Activated CD8-positive, alpha-beta memory T cell treated with anti-CD3 and anti-CD28 coated beads for 48 hours (primary cell): ENCODE data around the gene KCTD1.
"Not testable (repeated sequence)": the region's sequence is repeated elsewhere in the genome, so short reads cannot be mapped to it uniquely, and the experiment has no call there.

Source experiments
- DNase-seq, 3 experiments: peaks; one replicate each; pipeline ENCODE4 v3.0.0-alpha.2; 2020; ENCODE audit warnings: low read depth in 2 of 3, low spot score in 2 of 3

KCTD1 gene

DNA sequence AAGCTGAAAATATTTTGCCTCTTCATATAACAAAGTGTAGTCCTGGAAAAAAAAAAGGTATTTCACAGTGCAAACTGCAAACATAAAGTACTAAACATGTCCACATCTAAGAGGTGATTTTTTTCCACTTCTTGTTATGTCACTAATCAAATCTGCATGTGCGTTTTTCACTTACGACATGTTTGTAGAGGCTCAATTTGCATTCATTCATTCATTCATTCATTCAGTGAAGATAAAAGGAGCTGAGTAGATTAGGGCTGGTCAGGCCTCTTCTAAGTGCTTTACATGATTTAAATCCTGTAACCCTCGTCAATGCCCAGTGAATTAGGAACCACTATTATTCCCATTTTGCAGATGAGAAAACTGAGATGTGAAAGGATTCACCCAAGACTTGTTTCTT, 88.5 kb downstream of the KCTD1 start:
- DNase-seq: no peak

DNA sequence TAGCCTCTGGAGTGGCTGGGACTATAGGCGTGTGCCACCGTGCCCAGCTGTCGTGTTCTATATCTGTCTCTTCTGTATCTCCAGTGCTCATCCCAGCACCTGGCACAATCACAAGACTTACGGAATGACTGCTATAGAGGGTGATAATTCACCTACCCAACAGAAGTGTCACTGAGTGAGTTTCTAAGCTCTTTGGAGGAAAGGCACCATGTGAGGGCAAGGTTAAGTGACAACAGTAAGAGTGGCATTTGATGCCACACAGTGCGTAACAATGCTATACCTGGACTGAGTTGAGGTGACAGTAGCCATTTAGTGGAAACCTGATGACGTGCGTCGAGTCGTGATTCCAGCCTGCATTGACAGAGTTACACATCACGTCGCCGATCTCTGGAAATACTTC, 89.0 kb downstream of the KCTD1 start:
- DNase-seq: no peak

DNA sequence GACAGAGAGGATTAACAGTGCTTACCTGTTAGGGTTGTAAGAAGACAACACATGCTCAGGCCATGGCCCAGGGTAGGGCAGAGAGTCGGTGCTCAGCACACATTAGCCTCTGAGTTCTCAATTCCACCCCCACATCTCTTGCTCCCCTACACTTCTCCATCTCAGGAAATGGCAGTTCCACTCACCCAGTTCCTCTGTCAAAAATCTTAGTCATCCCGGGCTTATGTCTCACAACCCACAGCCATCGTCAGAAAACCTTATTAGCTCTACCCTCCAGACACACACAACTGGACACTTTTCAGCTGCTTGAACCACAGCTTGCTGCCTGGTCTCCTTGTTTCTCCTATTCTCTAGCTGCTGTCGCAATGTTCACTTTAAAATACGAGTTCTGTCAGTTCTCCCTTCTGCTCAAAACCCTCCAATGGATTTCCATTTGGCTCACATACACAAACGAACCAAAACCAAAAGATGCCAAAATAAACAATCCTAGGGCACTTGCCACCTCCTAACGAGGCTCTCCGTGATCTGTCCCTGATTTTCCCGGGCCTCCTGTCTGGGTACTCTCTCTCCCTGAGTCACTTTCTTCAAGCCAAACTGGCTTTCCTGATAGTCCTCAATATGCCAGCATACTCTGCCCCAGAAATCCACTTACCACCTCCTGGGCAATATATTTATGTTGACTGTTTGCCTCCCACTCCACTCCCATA, 89.7 kb downstream of the KCTD1 start:
- no peak for DNase-seq

DNA sequence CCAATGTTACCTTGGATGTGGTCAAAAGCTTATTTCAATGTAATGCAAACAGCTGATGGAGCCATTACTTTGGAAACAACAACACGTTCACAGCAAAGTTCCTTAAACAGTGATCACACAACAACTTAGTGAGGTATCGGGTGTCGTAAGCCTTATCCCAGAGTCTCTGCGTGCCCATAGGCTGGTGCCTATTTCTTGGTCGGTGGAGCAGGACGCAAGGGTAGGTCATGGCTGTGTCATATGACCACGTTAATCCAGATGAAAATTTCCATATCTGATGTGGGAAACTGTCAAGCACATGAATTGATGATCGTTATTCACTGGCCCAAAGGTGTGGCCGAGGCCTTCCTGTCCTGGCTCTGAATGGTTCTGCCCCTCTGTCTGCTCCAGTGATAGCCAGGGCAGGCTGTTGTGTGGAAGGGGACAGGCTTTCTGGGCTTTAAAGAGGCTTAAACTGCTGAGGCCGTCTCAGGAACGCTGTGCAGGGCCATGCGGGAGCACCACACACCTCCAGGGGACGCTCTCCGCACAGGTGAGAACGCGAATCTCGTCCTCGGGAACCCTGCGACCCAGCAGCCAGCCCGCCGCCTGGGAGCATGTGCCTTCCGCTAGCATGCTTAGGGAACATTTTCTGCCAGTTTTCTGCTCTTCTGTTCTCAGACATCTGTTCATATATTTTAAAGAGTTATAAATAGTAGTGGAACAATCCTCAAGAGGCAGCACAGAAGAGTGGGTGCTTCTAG, 90.6 kb downstream of the KCTD1 start:
- DNase-seq: no peak

DNA sequence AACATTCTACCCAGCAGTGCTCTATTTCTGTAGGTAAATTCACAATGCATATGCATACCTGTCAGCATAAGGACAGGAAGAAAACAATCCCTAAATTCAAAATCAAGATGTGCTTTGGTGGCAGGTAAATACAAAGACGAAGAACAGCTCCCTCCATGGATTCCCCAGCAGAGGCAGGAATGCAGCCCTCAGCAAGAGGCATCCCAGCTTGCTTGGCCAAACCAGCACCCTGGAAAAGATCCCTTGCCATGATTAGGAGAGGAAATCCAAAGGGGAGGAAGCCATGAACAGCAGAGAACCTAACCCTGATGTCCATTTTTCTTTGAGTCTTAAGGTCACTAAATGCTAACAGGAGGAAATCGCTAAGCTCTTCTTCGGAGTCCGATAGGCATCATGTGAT, 91.2 kb downstream of the KCTD1 start:
- DNase-seq: no peak

DNA sequence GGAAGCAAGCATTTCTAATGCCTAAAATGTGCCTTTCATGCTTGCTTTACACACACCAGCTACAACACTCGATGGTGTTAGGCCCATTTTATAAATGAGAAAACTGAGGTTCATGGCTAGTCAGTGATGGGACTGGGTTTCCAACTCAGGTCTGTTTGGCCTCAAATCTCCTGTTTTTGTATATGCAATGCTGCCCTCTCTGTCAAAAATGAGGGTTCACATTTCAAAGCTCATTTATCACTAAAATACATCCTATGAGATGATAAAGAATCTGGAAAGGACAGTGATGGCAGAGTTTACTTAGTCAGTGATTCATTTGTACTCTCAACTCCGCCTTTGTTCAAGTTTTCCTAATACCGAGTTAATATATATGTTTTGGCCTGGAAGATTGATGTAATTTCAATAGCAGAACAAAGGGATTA, 92.3 kb downstream of the KCTD1 start:
- DNase-seq: no peak

DNA sequence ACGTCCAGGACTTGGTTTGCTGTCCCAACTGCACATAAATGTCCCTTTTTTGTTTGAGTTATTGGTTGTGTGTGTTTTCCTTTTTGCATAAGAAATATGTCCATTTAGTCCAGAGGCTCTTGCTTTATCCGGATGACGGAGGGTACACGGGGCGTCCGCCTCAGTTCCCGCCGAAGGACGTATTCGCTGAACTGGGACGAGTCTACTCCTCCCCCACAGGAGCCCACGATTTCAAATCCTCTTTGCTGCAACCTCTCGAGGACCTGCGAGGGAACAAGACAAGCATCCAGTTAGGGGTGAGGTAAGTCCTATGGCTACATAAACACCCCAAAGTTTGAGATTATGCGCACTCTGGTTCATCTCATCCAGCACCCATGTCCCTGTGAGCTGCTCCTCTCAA, 92.7 kb downstream of the KCTD1 start:
- DNase-seq: no peak

DNA sequence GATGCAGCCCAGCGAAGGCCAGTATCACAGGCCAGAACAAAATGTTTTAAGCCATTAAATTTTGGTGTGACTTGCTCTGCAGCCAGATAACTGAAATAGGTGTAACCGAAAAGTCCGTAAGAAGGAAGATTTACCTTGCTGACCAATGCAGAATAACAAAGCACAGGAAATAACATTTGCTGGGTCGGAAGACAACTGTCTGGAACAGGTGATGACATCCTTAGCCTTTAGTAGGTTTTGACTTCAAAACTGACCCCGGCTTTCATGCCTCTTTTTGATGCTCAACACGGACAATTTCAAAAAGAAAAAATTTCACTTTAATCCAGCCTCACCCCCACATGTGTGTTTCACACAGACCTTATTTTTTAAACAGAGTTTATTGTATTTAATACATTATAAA, 93.7 kb downstream of the KCTD1 start:
- no peak for DNase-seq

DNA sequence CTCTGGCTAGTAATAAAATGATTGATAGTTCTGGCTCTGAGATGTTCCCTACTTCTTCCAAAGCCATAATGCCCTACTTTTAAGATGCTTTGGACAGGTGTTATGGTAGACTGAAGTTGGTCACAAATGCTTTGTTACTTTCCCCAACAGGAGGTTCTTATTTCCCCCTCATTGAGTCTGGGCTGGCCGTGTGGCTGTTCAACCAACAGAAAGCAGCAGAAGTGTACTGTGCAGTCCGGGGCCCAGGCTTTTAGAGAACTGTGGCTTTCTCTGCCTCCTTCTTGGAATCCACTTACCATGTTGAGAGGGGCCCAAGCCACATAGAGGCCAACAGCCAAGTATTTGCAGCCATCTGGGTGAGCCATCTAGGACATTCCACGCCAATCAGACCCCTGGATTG, 94.2 kb downstream of the KCTD1 start:
- no peak for DNase-seq

DNA sequence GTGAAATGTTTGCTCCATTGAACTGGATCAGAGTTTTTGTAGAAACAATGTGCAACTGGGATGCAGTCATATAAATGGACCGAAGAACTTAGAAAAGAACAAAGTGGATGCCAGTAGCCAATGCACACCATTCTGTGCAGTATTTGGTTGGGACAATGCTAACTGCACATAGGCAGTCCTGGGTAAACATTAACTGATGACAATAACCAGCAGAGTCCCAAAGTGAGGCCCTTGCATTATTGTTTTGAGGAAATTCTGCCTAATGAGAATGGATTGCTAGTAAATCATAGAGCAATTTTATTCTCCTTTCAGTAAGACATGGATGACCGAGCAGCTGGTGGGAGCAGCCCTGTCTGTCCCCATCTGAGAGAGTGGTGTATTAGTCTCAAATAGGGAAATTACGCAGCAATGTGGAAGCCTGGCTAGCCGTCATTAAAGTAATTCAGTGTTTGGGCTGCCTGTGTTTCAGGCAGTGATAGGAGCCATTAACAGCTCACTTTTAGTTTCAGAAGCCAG, 94.9 kb downstream of the KCTD1 start:
- DNase-seq: no peak

DNA sequence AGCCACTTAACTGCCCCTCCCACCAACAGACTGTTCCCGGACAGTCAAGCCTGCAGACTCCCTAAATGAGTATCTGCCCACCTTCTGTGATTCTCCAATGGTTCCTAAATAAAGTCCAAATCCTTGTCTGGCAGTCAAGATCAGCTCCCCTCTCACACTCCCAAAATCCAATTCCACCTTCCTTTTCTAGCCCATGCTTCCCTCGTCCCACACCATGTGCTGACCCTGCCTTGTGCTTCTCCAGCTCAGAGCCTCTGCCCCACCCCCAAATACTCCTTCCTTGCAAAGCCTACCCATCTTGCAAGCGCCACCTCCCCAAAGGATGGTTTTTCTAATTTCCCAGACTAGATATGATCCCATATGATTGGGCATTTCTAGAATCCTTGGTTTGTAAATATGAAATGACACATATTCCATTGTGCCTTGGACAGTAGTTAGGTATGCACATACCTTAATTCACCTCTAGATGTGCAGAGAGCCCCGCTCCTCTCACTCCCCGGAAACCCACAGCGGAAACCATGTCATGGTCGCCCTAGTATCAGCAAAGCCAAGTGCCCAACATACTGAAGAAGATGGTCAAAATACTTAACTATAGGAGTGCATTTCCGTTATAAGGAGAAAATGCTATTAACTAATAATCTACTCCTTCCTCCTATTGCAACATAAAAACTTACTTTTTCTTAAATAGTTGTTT, 97.2 kb downstream of the KCTD1 start:
- DNase-seq: no peak

DNA sequence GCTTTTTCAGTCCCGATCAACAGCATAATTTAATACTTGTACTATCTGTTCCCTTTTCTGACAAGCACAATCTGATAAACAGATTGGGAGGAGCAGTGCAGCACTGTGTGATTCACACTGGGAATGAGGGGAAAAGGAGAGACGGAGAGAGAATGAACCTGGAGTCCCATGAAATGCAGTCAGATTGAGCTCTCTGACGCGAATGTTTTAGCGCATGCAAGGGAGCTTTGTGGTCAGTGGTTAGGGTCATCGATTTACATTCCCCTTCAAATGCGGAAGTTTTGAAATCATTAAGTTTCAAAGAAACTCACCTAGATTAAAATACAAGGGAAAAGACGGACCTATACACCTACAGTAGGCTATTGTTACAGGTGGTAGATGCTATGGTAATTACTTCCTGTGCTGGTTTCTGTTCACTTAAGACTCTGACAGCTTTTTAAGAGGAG, 99.6 kb downstream of the KCTD1 start:
- no peak for DNase-seq

DNA sequence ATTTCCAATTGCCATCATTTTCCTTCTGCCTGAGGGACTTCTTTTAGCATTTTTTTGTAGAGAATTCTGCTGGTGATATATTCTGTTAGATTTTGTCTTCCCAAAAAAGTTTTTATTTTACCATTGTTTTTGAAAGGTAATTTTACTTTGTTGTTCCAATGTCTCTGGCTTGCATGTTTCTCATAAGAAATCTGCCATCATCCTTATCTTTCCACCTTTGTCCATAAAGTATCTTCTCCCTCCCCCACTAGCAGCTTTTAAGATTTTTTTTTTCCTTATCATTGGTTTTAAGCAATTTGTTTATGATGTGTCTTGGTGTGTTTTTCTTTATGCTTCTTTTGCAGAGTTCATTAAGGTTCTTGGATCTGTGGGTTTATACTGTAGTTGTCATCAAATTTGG, 104.5 kb downstream of the KCTD1 start:
- no peak for DNase-seq

DNA sequence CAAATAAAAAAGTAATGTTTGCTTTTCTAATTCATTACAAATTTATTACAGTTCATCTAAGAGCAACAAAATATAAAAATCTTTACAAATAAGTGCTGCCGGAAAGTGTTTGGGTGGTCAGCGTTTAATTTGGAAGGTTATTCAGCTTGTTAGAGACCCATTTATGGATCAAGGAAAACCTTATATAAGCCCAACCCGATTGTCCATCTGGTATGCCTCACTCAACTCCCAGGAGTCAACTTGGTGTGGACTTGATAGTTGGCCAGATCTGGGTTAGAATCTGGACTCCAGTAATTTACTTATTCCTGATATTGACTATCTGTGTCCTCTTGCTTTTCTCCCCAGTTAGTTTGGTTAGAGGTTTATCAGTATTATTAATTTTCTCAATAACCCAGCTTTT, 106.2 kb downstream of the KCTD1 start:
- no peak for DNase-seq

DNA sequence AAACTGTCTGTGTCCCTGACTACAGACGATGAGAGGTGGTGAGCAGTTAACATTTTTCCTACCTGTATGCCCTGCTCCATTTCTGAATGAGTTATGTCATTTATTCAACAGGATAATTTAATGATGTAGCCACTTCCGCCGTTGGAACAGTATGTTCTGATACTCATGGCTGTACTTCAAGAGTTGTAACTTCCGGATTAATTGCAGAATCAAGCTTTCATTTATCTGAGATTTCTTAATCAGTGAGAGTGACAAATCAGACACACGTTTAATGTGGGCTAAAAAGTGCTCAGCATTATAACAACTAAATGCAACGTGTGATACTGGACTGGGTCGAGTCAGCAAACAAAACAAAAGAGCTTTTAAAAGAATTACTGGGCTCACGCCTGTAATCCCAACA, 107.7 kb downstream of the KCTD1 start:
- no peak for DNase-seq

DNA sequence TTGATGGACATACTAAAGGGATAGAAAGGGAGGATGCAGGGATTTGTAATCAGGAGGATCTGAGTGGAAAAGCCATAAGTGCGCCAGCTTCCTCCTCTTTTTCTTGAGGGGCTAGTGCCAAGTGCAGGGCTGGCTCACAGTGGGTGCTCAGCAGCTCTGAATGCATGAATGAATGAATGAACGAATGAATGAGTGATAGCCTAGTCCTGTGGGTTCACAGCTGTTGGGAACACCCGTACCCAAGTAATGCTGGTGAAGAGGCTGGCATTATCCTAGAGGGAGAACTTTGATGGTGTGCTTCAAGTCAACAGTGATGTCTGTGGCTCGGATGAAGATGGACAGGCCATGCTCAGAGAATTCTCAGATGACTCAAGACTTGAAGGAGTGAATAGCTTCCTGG, 108.8 kb downstream of the KCTD1 start:
- DNase-seq: no peak

DNA sequence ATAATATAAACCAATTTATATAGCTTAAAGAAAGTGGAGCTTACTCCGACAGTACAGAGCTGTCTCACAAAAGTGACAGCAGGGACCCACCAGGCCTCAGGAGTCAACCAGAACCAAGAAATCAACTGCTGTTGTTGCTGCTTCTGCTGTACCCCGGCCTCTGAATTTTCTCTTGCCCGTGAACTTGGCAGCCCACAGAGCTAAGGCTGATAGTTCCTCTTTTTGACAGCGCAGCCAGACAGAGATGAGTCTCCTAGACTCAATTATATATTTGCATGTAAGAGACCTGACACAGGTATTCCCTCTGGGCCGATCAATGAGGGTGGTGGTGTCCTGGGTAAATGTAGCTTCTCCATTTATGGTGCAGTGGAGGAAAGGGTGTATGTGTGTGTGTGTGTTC, 109.4 kb downstream of the KCTD1 start:
- DNase-seq: no peak

DNA sequence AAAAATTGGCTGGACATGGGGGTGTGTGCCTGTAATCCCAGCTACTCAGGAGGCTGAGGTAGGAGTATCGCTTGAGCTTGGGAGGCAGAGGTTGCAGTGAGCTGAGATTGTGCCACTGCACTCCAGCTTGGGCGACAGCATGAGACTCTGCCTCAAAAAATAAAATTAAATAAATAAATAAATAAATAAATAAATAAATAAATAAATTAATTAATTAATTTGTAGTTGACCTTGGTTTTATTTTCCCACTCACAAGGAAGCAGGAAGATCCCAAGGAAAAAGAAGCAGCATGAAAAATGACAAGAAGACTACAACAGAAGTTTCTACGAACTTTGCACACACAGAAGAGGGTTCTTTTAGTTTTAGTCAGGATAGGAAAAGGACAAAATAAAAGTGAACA, 110.7 kb downstream of the KCTD1 start:
- not testable (repeated sequence) for DNase-seq

DNA sequence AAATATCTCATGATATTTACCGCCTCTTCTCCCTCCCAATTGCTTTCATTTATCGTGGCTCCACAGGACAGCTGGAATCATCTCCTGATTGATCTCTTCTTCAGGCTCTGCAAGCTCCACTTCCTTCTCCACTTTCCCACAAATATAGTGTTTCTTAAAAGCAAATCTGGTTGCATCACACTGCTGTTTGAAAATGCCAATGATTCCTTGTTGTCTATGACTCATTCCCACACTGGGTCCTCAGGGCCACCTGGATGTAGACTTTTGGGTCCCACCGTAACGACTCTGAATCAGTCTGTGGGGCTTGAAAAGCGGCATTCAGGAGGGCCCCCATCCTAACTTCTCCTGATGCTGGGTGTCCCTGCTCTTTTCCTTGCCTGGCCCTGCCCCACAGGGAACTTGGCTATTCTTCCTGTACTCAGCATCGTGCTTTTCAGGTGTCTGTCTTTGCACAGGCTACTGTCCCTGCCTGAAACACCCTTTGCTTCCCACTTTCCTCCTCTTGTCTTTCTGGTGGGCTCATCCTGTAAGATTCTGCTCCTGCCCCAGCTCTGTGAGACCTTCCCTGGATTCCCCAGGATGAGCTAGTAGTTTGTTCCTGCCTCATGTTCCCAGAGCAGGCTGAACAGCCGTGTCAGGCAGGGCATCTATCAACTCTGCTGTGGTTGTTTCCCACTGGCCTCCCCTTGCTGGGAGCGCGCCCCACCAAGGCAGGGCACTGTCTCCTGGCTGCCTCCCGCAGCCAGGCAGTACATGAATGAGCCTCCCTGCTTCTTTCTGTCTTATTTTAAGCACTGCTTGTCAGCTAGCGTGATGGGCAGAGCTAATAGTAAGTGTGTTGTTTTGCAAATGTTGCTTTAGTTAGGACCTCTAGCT, 111.9 kb downstream of the KCTD1 start:
- no peak for DNase-seq

DNA sequence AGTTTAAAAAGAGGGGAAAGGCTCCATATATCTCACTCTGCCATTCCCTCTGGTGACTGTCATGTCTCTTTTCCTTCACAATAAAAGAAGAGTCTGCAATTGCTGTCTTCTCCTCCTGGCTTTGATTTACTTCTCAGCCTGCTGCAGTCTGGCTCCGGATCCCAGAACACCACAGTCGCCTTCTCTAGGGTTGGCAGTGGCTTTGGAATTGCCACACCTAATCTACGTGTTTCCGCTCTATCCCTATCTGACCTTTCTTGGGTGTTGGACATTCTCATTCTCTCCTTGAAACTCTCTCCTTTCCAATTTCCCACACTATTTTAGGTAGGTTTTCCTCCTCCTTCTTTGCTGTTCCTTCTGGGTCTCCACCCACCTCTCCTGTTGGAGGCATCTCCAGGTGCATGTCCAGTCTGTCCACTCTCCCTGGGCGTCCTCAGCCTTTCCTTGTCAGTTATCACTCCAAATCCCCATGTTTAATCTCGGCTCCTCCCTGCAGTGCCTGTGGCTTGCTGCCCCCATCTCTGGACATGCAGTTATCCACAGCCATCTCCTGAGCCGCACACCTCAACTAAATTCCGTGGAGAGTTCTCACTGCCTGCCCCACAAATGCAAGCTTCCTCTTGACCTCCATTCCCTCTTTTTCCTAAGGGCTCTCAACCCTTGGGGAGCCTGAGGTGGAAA, 112.8 kb downstream of the KCTD1 start:
- no peak for DNase-seq

DNA sequence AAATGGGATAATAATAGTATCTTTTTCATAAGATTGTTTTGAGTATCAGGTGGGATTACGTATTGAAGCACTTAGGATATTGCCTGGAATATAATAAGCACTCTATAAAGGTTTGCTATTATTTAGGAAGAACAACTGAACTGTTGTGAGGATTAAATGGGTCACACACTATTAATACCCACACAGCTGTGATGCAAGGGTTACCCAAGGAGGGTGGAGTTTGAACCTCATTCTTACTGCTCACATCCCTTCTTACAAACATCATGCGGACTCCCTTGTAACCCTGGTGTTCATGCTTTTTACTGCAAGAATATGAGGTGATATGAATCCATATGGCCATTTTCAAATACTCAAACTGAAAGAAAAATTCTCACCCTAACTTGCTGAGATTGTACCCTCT, 113.5 kb downstream of the KCTD1 start:
- DNase-seq: no peak
